MM.1S (cell line): Measurements from ENCODE around the gene SETX.

Experiments
- DNase-seq: peaks from one replicate; pipeline ENCODE4 v3.0.0-alpha.2; 2015
- H2AFZ ChIP-seq: fragments of 300-600 bp; sonication (generic); 2 replicates; pipeline ENCODE4 v1.6.0; 2016; ENCODE audit warnings: antibody characterized with exemption, low read length
- H3F3A ChIP-seq: fragments of 300-600 bp; sonication (generic); 2 replicates; pipeline ENCODE4 v1.6.1; 2016; ENCODE audit warnings: mild to moderate bottlenecking, antibody characterized with exemption, low read length, moderate library complexity, mixed read lengths; ENCODE audit not compliant: insufficient read depth
- H3K27ac ChIP-seq: fragments of 300-600 bp; sonication (generic); 2 replicates; pipeline ENCODE4 v1.5.1; 2016; ENCODE audit warnings: mild to moderate bottlenecking, low read length
- H3K27me3 ChIP-seq: fragments of 300-600 bp; sonication (generic); replicated peaks from 2 replicates; pipeline ENCODE4 v1.6.0; 2016; ENCODE audit warnings: low read length; ENCODE audit not compliant: insufficient read depth
- H3K36me3 ChIP-seq: fragments of 300-600 bp; sonication (generic); replicated peaks from 2 replicates; pipeline ENCODE4 v1.6.1; 2016; ENCODE audit warnings: mild to moderate bottlenecking, low read length, mixed read lengths; ENCODE audit not compliant: insufficient read depth
- H3K4me1 ChIP-seq: fragments of 300-600 bp; sonication (generic); 2 replicates; pipeline ENCODE4 v1.6.1; 2016; ENCODE audit warnings: low read length, mixed read lengths
- H3K4me2 ChIP-seq: fragments of 300-600 bp; sonication (generic); 2 replicates; pipeline ENCODE4 v1.6.0; 2016; ENCODE audit warnings: low read depth, low read length
- H3K4me3 ChIP-seq: fragments of 300-600 bp; sonication (generic); 2 replicates; pipeline ENCODE4 v1.5.1; 2016; ENCODE audit warnings: low read length, mixed read lengths
- H3K79me2 ChIP-seq: fragments of 300-600 bp; sonication (generic); 2 replicates; pipeline ENCODE4 v1.6.1; 2016; ENCODE audit warnings: mixed run types, low read length, mixed read lengths
- H3K9ac ChIP-seq: fragments of 300-600 bp; sonication (generic); 2 replicates; pipeline ENCODE4 v1.6.1; 2016; ENCODE audit warnings: low read length, mixed read lengths
- H3K9me2 ChIP-seq: fragments of 300-600 bp; sonication (generic); replicated peaks from 2 replicates; pipeline ENCODE4 v1.6.1; 2016; ENCODE audit warnings: mild to moderate bottlenecking, low read length, mixed read lengths; ENCODE audit not compliant: insufficient read depth
- H3K9me3 ChIP-seq: fragments of 300-600 bp; sonication (generic); replicated peaks from 2 replicates; pipeline ENCODE4 v1.6.1; 2016; ENCODE audit warnings: mild to moderate bottlenecking, low read length, mixed read lengths; ENCODE audit not compliant: insufficient read depth
- H4K20me1 ChIP-seq: fragments of 300-600 bp; sonication (generic); 2 replicates; pipeline ENCODE4 v1.6.1; 2016; ENCODE audit warnings: mild to moderate bottlenecking, low read length, moderate library complexity, mixed read lengths; ENCODE audit not compliant: insufficient read depth
- CTCF ChIP-seq: fragments of 300-600 bp; sonication (generic); IDR thresholded peaks from 2 replicates; pipeline ENCODE4 v1.5.1; 2016; ENCODE audit warnings: antibody characterized with exemption, low read length, mixed read lengths
- EZH2 ChIP-seq: fragments of 300-600 bp; sonication (generic); optimal IDR thresholded peaks from 2 replicates; pipeline ENCODE3; 2017; ENCODE audit warnings: low read depth, mild to moderate bottlenecking, antibody characterized with exemption, low read length, mixed read lengths
- EZH2phosphoT487 ChIP-seq: fragments of 300-600 bp; sonication (generic); IDR thresholded peaks from 2 replicates; pipeline ENCODE4 v1.6.1; 2018; ENCODE audit warnings: antibody characterized with exemption, low read length

Gene SETX

GRCh38 chr9:132238026-132238972 is 116.5 kb downstream of the SETX start:
- Histone ChIP-seq H3K27me3 (peaks cover 69% of the 10 kb centered on the region), H3K36me3 (no peaks in the 10 kb centered on the region), H3K4me1 (no peaks in the 10 kb centered on the region), H3K4me2 (no peak overlapping the region), H3K4me3 (no peak overlapping the region), H3K9ac (no peak overlapping the region), H3K9me3 (no peaks in the 10 kb centered on the region), H3K27ac (no peak overlapping the region), H3F3A (no peaks in the 10 kb centered on the region), H4K20me1 (no peaks in the 10 kb centered on the region), H3K79me2 (no peaks in the 10 kb centered on the region), H2AFZ (no peak overlapping the region), H3K9me2 (no peaks in the 10 kb centered on the region)
- no peak for TF ChIP-seq EZH2phosphoT487
- no peak for TF ChIP-seq EZH2
- TF ChIP-seq CTCF: no peak
- no peak for DNase-seq

GRCh38 chr9:132237481-132237880 is 117.3 kb downstream of the SETX start:
- no peaks in the 10 kb centered on the region for H3K4me1 ChIP-seq
- no peak overlapping the region for H3K4me2 ChIP-seq
- H4K20me1 ChIP-seq: no peaks in the 10 kb centered on the region
- H3K27me3 ChIP-seq: peaks cover 77% of the 10 kb centered on the region
- no peak overlapping the region for H2AFZ ChIP-seq
- H3K9me3 ChIP-seq: no peaks in the 10 kb centered on the region
- no peaks in the 10 kb centered on the region for H3F3A ChIP-seq
- H3K79me2 ChIP-seq: no peaks in the 10 kb centered on the region
- TF ChIP-seq CTCF (no peak), EZH2 (no peak), EZH2phosphoT487 (no peak)
- H3K27ac ChIP-seq: no peak overlapping the region
- no peaks in the 10 kb centered on the region for H3K36me3 ChIP-seq
- no peak for DNase-seq
- no peaks in the 10 kb centered on the region for H3K9me2 ChIP-seq
- no peak overlapping the region for H3K4me3 ChIP-seq
- H3K9ac ChIP-seq: no peak overlapping the region

GRCh38 chr9:132236662-132237311 is 118.0 kb downstream of the SETX start:
- Histone ChIP-seq H2AFZ (no peak overlapping the region), H3K27ac (no peak overlapping the region), H4K20me1 (no peaks in the 10 kb centered on the region), H3K9me2 (no peaks in the 10 kb centered on the region), H3K27me3 (peaks cover 84% of the 10 kb centered on the region), H3K79me2 (no peaks in the 10 kb centered on the region), H3F3A (no peaks in the 10 kb centered on the region), H3K4me2 (no peak overlapping the region), H3K9ac (no peak overlapping the region), H3K36me3 (no peaks in the 10 kb centered on the region), H3K4me3 (no peak overlapping the region), H3K4me1 (no peaks in the 10 kb centered on the region), H3K9me3 (no peaks in the 10 kb centered on the region)
- TF ChIP-seq EZH2phosphoT487 (no peak), CTCF (no peak; the same call in 1 of the 2 replicates), EZH2 (no peak)
- DNase-seq: no peak
